Measurements from ENCODE around the gene SYNGR3. TPM values are rescaled to one million over a fixed set of nuclear protein-coding genes. Genes with fewer than 3 reads are reported as not detected.

The SYNGR3 gene
- polyA plus RNA-seq, 1 donor from 2014 or later: 61.0 TPM

GRCh38 chr16:1968146-1968953 lies 21.4 kb upstream of the SYNGR3 start:
- no peaks in the 10 kb centered on the region for H3F3A ChIP-seq (ENCODE audit: insufficient read depth, low read length, poor library complexity, severe bottlenecking)
- no peak overlapping the region for H3K27ac ChIP-seq (ENCODE audit: low read length)
- peaks cover 16% of the 10 kb centered on the region for H3K79me2 ChIP-seq (replicated peaks; ENCODE audit: insufficient read depth, low read length)
- TF ChIP-seq EP300 (conservative IDR thresholded peaks at IDR 0.05; ENCODE audit: poor library complexity, severe bottlenecking) (no peak), EZH2 (IDR thresholded peaks at IDR 0.05; ENCODE audit: borderline replicate concordance, insufficient read depth, low read length, poor library complexity, severe bottlenecking) (no peak), RAD21 (conservative IDR thresholded peaks at IDR 0.05) (no peak), POLR2AphosphoS5 (IDR thresholded peaks at IDR 0.05) (no peak), REST (IDR thresholded peaks at IDR 0.05; ENCODE audit: borderline replicate concordance) (no peak), SMC3 (conservative IDR thresholded peaks at IDR 0.05; ENCODE audit: poor library complexity) (no peak)
- no peak overlapping the region for H3K4me3 ChIP-seq (ENCODE audit: low read length)
- no peaks in the 10 kb centered on the region for H3K36me3 ChIP-seq (ENCODE audit: insufficient read depth, low read length)
- no peak overlapping the region for H3K9ac ChIP-seq (ENCODE audit: low read length)
- no peak overlapping the region for H2AFZ ChIP-seq (ENCODE audit: low read depth, low read length)
- H3K9me3 ChIP-seq (ENCODE audit: low read length): no peaks in the 10 kb centered on the region
- H4K20me1 ChIP-seq (ENCODE audit: insufficient read depth): no peaks in the 10 kb centered on the region
- no peaks in the 10 kb centered on the region for H3K27me3 ChIP-seq (ENCODE audit: insufficient read depth, low read depth, low read length)
- no peaks in the 10 kb centered on the region for H3K9me2 ChIP-seq (ENCODE audit: insufficient read depth, low read length)
- H3K4me2 ChIP-seq (ENCODE audit: low read length): no peak overlapping the region

- H3K9me2 ChIP-seq (ENCODE audit: insufficient read depth, low read length): no peaks in the 10 kb centered on the region
- H3K9me3 ChIP-seq (ENCODE audit: low read length): no peaks in the 10 kb centered on the region
- H3K27me3 ChIP-seq (ENCODE audit: insufficient read depth, low read depth, low read length): no peaks in the 10 kb centered on the region
- H3K36me3 ChIP-seq (ENCODE audit: insufficient read depth, low read length): no peaks in the 10 kb centered on the region
- no peaks in the 10 kb centered on the region for H4K20me1 ChIP-seq (ENCODE audit: insufficient read depth)
- H3K79me2 ChIP-seq (replicated peaks; ENCODE audit: insufficient read depth, low read length): peaks cover 5% of the 10 kb centered on the region
- peak within 1 kb of the TSS; percentile 93 for H3K9ac ChIP-seq (ENCODE audit: low read length)
- TF ChIP-seq TAF1 (IDR thresholded peaks at IDR 0.05; ENCODE audit: low read depth) (peak; percentile 88), CTCF (IDR thresholded peaks at IDR 0.05; ENCODE audit: poor library complexity, severe bottlenecking) (no peak), POLR2AphosphoS5 (IDR thresholded peaks at IDR 0.05) (peak; percentile 99), MXI1 (conservative IDR thresholded peaks at IDR 0.05; ENCODE audit: poor library complexity, severe bottlenecking) (peak; percentile 97), RAD21 (conservative IDR thresholded peaks at IDR 0.05) (peak; percentile 7), EP300 (conservative IDR thresholded peaks at IDR 0.05; ENCODE audit: poor library complexity, severe bottlenecking) (peak; percentile 78), SMC3 (conservative IDR thresholded peaks at IDR 0.05; ENCODE audit: poor library complexity) (peak; percentile 32), REST (IDR thresholded peaks at IDR 0.05; ENCODE audit: borderline replicate concordance) (no peak), EZH2 (IDR thresholded peaks at IDR 0.05; ENCODE audit: borderline replicate concordance, insufficient read depth, low read length, poor library complexity, severe bottlenecking) (no peak)
- peak within 1 kb of the TSS; percentile 91 for H3K4me2 ChIP-seq (ENCODE audit: low read length)
- H3K27ac ChIP-seq (ENCODE audit: low read length): peak within 1 kb of the TSS; percentile 95
- peak within 1 kb of the TSS; percentile 90 for H2AFZ ChIP-seq (ENCODE audit: low read depth, low read length)
- H3F3A ChIP-seq (ENCODE audit: insufficient read depth, low read length, poor library complexity, severe bottlenecking): no peaks in the 10 kb centered on the region
- H3K4me3 ChIP-seq (ENCODE audit: low read length): peak within 1 kb of the TSS; percentile 88
Observed at GRCh38 chr16:1971796-1972489, 17.8 kb upstream of the SYNGR3 start, which contains the start of gene TBL3. TBL3 (plus strand) TSS chr16:1972053; CDS start chr16:1972165, 112 bp downstream.
